ENCODE data around the gene HDHD3.
A peak's percentile ranks its signal among the peaks of the same experiment; 100 is the strongest.

HDHD3 gene

DNA sequence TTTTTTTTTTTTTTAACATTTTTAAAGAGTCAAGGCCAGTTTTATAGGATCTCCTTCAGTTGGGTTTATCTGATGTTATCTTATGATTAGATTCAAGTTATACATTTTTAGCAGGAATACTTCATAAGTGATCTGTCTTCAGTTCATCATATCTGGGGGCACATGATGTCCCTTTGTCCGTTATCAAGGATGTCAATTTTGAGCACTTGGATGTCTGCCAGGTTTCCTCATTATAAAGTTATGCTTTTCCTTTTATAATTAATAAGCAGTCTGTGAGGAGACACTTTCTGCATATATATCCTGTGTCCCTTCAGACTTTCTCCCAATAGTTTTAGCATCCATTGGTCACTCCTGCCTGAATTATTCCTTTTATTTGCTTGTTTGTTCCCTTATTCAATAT lies 11.8 kb downstream of the HDHD3 start:
- no peak for FAIRE-seq
- DNase-seq (ENCODE audit: insufficient read length, low spot score), result no peak
- TF ChIP-seq POLR2AphosphoS5 (IDR thresholded peaks at IDR 0.05; ENCODE audit: low read depth, low read length), result no peak
- TF ChIP-seq POU2F2 (IDR thresholded peaks at IDR 0.05; ENCODE audit: low read depth, low read length), result no peak
- TF ChIP-seq PAX5 (IDR thresholded peaks at IDR 0.05; ENCODE audit: insufficient read depth, low read length, severe bottlenecking), result no peak
- TF ChIP-seq TAF1 (IDR thresholded peaks at IDR 0.05; ENCODE audit: low read depth, low read length), result no peak
- TF ChIP-seq POLR2A (IDR thresholded peaks at IDR 0.05; ENCODE audit: low read depth, low read length), result no peak

DNA sequence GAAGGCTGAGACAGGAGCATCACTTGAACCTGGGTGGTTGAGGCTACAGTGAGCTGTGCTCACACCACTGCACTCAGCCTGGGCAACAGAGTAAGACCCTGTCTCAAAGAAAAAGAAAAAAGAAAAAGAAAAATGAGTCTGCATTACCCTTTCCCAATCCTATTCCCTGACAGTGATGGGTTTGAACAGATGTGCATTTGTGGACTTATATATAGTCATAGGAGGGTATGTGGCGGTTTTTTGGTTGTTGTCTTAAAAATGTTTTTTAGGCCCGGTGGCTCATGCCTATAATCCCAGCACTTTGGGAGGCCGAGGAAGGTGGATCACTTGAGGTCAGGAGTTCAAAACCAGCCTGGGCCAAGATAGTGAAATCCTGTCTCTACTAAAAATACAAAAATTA lies 13.4 kb downstream of the HDHD3 start:
- FAIRE-seq (no peak), DNase-seq (ENCODE audit: insufficient read length, low spot score) (no peak)
- no peak for TF ChIP-seq POU2F2 (IDR thresholded peaks at IDR 0.05; ENCODE audit: low read depth, low read length)
- no peak for TF ChIP-seq POLR2A (IDR thresholded peaks at IDR 0.05; ENCODE audit: low read depth, low read length)
- TF ChIP-seq POLR2AphosphoS5 (IDR thresholded peaks at IDR 0.05; ENCODE audit: low read depth, low read length), result no peak
- no peak for TF ChIP-seq TAF1 (IDR thresholded peaks at IDR 0.05; ENCODE audit: low read depth, low read length)
- TF ChIP-seq SPI1 (IDR thresholded peaks at IDR 0.05; ENCODE audit: low read depth, low read length), result no peak
- TF ChIP-seq PAX5 (IDR thresholded peaks at IDR 0.05; ENCODE audit: insufficient read depth, low read length, severe bottlenecking), result no peak

DNA sequence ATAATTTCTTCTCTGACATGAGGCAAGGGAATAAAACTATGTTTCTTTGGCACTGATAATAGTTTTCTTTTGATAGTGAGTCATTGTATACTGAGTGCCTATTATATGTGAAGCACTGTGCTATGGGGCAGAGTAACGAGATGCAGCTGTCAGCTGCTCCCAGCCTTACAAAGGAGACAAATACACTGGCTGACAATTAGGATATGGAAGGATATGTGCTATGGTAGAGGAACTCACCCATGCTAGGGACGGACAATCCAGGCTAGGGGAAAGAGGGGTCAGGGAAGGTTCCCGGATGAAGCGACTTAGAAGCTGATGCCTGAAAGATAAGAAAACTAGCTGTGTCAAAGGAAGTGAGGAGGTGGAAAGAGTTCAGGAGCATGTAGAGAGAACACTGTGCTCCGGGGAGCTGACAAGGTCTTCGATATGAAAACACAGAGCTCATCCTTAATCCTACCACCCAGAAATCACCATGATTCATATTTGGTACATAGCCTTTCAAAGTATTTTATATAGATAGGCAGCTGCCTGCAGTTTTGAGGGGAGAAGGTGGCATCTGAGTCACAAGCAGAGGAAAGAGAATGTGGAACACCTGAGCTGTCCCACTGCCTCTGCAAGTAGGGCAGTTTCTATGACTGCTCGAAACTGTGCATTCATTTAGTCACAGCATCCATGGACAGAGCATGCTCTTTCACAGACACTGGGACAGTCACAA lies 15.3 kb downstream of the HDHD3 start:
- no peak for FAIRE-seq
- TF ChIP-seq SPI1 (IDR thresholded peaks at IDR 0.05; ENCODE audit: low read depth, low read length) (no peak), POLR2AphosphoS5 (IDR thresholded peaks at IDR 0.05; ENCODE audit: low read depth, low read length) (no peak), PAX5 (IDR thresholded peaks at IDR 0.05; ENCODE audit: insufficient read depth, low read length, severe bottlenecking) (no peak), POLR2A (IDR thresholded peaks at IDR 0.05; ENCODE audit: low read depth, low read length) (no peak), TAF1 (IDR thresholded peaks at IDR 0.05; ENCODE audit: low read depth, low read length) (no peak), POU2F2 (IDR thresholded peaks at IDR 0.05; ENCODE audit: low read depth, low read length) (no peak)
- DNase-seq (ENCODE audit: insufficient read length, low spot score), result no peak

DNA sequence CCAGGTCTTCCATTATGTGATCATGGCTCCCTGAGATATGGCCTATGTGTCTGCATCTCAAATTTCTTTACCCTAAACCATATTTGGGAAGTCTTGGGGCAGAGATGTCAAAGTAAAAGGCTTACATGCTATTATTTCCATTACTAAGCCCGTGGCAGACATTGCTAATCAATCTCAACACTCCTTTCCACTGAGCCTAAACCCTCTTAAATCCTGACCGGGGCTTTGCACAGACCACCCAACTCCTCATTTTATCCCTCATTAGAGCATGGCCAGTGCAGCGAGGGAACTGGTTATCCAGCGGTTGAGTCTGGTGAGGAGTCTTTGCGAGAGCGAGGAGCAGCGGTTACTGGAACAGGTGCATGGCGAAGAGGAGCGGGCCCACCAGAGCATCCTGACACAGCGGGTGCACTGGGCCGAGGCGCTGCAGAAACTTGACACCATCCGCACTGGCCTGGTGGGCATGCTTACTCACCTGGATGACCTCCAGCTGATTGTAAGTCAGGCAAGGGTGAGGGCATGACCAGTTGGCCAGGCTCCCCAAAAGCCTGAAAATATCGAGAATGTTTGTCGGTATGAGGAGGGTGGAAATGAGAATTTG lies 16.4 kb downstream of the HDHD3 start:
- DNase-seq (ENCODE audit: insufficient read length, low spot score) (no peak), FAIRE-seq (no peak)
- TF ChIP-seq SPI1 (IDR thresholded peaks at IDR 0.05; ENCODE audit: low read depth, low read length) (no peak), POLR2A (IDR thresholded peaks at IDR 0.05; ENCODE audit: low read depth, low read length) (no peak), TAF1 (IDR thresholded peaks at IDR 0.05; ENCODE audit: low read depth, low read length) (no peak), POU2F2 (IDR thresholded peaks at IDR 0.05; ENCODE audit: low read depth, low read length) (no peak), PAX5 (IDR thresholded peaks at IDR 0.05; ENCODE audit: insufficient read depth, low read length, severe bottlenecking) (no peak), POLR2AphosphoS5 (IDR thresholded peaks at IDR 0.05; ENCODE audit: low read depth, low read length) (no peak)

DNA sequence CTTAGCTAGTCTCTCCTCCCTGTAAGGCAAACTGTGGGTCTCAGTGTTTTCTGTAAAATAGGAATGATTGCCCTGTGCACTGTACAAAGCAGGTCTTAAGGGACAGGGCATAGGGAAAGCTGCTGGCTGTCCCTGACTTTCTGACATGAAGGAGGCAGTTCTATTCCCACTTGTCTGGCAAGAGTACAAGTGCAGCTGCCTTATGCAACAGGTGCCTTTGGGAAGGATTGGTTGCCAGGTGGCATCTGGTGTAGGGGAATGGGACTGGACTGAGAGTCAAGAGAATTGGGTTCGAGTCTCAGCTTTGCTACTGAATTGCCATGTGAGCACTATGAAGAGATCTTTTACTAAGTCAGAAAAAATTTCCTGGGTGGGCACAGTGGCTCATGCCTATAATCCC lies 17.4 kb downstream of the HDHD3 start:
- DNase-seq (ENCODE audit: insufficient read length, low spot score) (no peak), FAIRE-seq (no peak)
- TF ChIP-seq POU2F2 (IDR thresholded peaks at IDR 0.05; ENCODE audit: low read depth, low read length), result no peak
- no peak for TF ChIP-seq TAF1 (IDR thresholded peaks at IDR 0.05; ENCODE audit: low read depth, low read length)
- TF ChIP-seq PAX5 (IDR thresholded peaks at IDR 0.05; ENCODE audit: insufficient read depth, low read length, severe bottlenecking), result no peak
- no peak for TF ChIP-seq POLR2A (IDR thresholded peaks at IDR 0.05; ENCODE audit: low read depth, low read length)

DNA sequence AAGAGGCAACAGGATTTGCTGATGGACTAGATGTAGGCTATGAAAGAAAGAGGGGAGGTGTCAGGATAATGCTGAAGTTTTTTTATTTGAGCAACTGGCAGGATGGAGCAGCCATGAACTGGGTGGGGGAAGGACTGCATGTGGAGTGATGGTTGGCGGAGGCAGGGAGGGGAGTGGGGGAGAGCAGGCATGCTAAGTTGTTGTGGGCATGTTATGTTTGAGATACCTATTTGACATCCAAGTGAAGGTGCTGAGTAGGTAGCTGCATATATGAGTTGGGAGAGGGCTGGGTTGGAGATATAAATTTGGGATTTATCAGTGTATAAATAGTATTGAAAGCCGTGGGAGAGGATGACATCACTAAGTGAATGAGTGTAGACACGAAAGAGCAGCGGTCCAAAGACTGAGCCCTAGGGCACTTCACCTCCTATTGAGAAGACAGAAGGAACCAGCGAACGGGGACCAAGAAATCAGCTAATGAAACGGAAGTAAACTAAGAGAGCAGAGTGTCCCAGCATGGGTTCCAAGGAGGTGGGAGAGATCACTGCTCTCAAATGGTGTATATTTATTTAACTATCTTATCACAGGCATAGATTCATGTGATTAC lies 20.0 kb downstream of the HDHD3 start:
- no peak for DNase-seq (ENCODE audit: insufficient read length, low spot score)
- no peak for FAIRE-seq
- no peak for TF ChIP-seq POLR2AphosphoS5 (IDR thresholded peaks at IDR 0.05; ENCODE audit: low read depth, low read length)

DNA sequence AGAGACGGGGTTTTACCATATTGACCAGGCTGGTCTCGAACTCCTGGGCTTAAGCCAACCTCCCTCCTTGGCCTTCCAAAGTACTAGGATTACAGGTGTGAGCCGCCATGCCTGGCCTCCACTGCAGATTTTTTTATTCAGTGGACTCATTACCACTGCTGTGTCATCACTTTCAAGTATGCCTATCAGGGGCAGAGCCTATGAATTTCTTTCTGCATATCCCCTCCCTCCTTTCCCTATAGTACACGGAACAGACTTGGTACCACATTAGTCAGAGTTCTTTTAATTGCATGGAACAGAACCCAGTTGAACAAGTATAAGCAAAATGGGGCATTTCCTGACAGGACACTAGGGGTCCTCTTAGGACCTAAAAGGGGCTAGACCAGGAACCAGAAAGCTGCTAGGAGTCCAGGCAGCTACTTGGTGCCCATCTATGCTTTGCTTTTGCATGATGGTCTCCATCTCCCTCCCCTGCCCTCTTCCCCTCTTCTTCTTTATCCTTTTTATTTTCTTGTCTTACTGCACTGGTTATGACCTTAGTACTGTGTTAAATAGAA lies 21.7 kb downstream of the HDHD3 start:
- FAIRE-seq, result no peak
- DNase-seq (ENCODE audit: insufficient read length, low spot score), result no peak
- TF ChIP-seq POLR2A (IDR thresholded peaks at IDR 0.05; ENCODE audit: low read depth, low read length) (no peak), POU2F2 (IDR thresholded peaks at IDR 0.05; ENCODE audit: low read depth, low read length) (no peak), POLR2AphosphoS5 (IDR thresholded peaks at IDR 0.05; ENCODE audit: low read depth, low read length) (no peak), TAF1 (IDR thresholded peaks at IDR 0.05; ENCODE audit: low read depth, low read length) (no peak), SPI1 (IDR thresholded peaks at IDR 0.05; ENCODE audit: low read depth, low read length) (no peak), PAX5 (IDR thresholded peaks at IDR 0.05; ENCODE audit: insufficient read depth, low read length, severe bottlenecking) (no peak)

DNA sequence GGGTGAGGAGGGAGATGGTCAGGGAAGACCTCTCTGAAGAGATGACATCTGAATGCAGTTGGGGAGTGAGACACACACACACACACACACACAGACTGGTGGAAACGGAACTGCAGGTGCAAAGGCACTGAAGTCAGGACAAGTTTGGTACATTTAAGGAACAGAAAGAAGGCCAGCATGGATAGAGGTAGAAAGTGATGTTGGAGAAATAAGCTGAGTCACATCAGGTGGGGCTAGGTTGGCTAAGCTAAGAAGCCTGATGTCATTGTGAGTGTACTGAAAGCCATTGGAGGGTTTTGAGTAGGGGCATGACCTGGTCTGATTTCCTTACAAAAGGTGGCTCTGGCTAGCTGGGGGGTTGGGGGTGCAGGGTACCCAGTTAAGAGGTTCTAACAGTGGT lies 24.4 kb downstream of the HDHD3 start:
- TF ChIP-seq PAX5 (IDR thresholded peaks at IDR 0.05; ENCODE audit: insufficient read depth, low read length, severe bottlenecking), result no peak
- no peak for TF ChIP-seq SPI1 (IDR thresholded peaks at IDR 0.05; ENCODE audit: low read depth, low read length)
- TF ChIP-seq POLR2AphosphoS5 (IDR thresholded peaks at IDR 0.05; ENCODE audit: low read depth, low read length), result no peak
- no peak for TF ChIP-seq TAF1 (IDR thresholded peaks at IDR 0.05; ENCODE audit: low read depth, low read length)
- no peak for TF ChIP-seq POU2F2 (IDR thresholded peaks at IDR 0.05; ENCODE audit: low read depth, low read length)
- TF ChIP-seq POLR2A (IDR thresholded peaks at IDR 0.05; ENCODE audit: low read depth, low read length), result no peak
- FAIRE-seq, result peak; percentile 9
- no peak for DNase-seq (ENCODE audit: insufficient read length, low spot score)

DNA sequence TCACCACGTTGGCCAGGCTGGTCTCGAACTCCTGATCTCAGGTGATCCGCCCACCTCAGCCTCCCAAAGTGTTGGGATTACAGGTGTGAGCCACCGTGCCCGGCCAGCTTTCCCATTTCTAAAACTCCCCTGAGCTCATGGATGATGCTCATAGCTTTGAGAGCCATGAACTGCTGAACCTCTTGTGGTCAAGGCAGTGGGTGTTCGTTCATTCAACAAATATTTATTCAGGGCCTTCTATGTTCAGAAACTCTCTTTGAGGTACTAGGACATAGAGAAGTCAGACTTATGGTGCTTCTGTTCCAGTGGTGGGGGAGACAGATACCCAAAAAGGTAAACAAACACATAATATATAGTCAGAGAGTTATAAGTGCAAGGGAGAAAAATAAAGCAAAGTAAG lies 24.8 kb downstream of the HDHD3 start:
- DNase-seq (ENCODE audit: insufficient read length, low spot score), result no peak
- TF ChIP-seq SPI1 (IDR thresholded peaks at IDR 0.05; ENCODE audit: low read depth, low read length) (no peak), PAX5 (IDR thresholded peaks at IDR 0.05; ENCODE audit: insufficient read depth, low read length, severe bottlenecking) (no peak), TAF1 (IDR thresholded peaks at IDR 0.05; ENCODE audit: low read depth, low read length) (no peak), POU2F2 (IDR thresholded peaks at IDR 0.05; ENCODE audit: low read depth, low read length) (no peak), POLR2A (IDR thresholded peaks at IDR 0.05; ENCODE audit: low read depth, low read length) (no peak), POLR2AphosphoS5 (IDR thresholded peaks at IDR 0.05; ENCODE audit: low read depth, low read length) (no peak)
- FAIRE-seq, result no peak

Measured in GM12891 (cell line).